HG02981 (cell line): ENCODE measurements around the gene NTNG2.

Experiments used
- ATAC-seq: cut with Tn5 transposase; IDR thresholded peaks from one replicate; pipeline ENCODE4 v1.9.1; 2021; ENCODE audit warnings: mild to moderate bottlenecking, moderate library complexity; ENCODE audit not compliant: unreplicated experiment

Gene NTNG2

DNA sequence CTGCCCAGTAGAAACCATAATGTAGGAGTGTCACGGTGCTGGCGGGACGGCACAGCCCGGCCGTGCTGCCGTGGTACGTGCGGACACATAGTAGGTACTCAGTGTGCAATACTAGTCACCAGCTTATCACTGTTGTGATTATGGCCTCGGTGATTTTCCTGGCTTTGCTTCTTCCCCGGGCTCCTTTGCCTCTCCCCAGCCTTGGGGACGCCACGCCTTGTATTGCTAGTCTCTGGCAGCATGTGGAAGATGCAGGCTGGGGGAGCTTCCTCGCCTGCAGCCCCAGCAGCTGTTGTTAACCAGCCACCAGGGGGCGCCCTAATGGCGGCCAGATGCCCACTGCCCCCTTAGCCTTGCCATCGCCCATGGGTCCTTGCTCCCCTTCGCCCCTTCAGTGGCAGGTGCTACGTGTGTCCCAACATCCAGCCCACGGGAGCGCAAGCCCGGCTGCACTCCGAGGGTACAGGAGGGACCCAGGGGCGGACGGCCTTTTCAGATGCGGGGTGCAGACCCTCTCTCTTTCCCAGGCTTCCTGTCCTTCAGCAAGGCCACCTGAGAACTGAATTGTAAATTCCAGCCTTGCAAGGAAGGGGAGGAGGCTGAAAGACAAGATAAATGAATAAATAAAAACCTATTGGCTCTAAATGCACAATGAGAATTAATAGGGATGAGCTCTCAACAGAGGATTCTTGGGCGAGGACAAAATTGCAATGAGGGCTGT lies 8.0 kb downstream of the NTNG2 start:
- ATAC-seq, result no peak

DNA sequence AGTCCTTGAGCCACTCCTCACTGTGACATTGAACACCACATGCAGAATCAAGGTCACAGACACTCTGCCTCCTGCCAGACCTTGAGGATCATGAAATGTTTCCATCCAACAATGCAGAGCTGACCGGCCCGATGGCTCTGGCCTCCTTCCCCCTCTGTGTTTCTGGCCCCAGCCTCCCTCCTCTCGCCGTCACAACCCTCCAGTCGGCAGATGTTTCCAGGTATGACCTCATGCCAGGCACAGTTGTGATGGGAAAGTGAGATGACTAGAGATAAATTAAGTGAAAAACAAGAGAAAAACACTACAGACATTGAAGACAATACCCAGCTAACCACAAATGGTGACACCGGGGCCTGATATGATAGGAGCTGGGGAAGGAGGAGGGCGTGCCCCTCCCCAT lies 9.8 kb downstream of the NTNG2 start:
- ATAC-seq, result no peak

DNA sequence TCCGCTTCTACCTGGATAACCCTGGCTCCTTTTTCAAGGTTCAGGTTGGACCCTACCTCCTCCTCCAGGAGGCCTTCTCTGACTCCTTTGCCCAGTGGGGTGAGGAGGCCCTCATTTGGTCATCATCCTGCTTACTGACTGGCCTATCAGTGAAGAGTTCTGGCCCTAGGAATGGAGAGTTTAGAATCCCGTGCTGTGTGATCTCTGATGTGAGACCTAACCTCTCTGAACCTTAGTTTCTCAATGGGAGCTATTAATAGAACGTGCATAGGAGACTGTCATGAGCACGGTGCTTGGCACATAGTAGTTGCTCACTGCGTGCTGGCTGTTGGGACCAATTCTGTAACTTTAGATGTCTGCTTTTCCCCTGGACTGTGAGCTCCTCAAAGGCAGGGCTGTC lies 10.3 kb downstream of the NTNG2 start:
- ATAC-seq, result no peak

DNA sequence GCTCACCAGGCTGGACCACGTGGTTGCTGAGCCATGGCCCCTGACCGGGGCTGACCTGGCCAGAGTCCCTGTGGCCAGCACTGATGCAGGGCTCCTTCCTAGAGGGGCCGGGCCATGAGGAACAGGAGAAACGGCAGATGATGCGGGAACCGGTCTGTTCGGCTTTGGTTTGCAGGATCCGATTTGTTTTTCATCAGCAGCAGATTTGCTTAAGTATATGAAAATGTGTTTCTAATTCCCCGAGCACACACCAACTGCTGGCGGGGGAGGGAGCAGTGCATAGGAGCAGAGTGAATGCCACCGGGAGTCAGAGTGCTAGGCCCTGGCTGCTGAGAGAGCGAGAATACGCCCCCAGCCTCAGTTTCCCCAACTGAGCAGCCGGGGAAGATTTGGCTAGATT lies 13.6 kb downstream of the NTNG2 start:
- no peak for ATAC-seq

DNA sequence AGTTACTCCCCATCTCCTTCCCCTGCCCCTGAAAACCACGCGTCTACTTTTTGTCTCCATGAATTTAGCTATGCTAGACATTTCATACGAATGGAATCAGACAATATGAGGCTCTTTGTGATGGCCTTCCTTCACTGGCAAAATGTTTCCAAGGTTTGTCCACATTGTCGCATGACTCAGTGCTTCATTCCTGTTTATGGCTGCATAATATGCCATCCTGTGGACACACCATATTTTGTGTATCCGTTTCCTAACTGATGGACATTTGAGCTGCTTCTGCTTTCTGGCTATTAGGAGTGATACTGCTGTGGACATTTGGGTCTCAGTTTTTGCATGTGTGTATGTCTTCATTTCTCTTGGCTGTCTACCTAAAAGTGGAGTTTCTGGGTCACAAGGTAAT lies 14.5 kb downstream of the NTNG2 start:
- ATAC-seq, result no peak

DNA sequence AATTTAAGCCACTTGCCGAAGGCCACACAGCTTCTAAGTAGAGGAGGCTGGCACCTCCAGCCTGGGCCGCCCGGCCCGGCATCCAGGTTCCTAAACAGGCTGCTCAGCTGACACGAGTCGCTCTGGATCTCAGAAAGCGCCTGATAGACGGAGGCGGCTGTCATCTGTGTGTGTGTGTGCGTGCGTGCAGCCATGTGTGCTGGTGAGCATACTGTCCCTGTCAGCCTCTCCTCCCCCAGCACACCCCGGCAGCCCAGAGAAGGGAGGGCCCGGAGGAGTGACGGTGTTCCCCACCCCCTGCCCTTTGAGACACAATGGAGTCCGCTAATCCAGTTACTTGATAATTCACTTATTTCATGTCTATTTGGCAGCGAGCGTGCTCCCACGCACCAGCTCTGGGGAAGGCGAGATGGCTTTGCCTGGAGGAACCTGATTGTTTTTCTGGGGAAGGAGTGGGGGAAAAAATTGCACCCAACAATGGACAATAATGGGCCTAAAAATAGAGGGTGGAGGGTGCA lies 20.0 kb downstream of the NTNG2 start:
- no peak for ATAC-seq

DNA sequence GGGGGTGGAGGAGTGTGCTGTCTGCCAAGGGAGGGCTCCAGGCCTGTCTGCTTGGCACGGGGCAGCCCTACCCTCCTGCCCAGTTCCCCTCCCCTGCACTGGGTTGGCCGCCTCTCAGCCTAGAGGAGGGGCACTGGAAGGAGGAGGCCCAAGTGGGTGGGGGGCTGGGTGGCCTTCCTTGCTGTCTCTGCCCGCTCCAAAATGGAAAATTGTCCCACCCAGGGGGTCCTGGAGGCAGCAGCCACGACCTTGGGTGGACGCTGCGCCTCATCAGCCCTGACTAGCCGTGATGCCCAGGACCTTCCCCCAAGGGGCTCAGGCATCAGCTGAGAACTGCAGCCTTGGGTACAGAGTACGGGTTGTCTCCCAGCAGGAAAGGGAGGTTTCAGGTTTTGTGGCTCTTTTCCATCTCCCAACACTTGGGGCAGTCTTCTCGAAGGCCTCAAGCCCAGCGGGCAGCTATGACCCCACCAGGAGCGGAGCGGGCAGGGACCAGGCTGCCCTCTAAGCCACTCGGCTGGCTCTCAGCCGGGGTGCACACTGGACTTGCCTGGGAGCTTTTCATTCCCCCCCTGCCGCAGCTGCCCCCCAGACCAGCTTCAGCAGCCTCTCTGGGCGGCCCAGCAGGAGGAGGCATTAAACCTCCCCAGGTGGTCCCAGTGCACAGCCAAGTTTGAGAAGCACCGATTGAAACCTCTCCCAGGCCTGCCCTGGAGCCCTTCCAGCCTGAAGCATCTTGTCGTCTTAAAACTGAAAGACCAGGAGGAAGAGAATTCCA lies 20.6 kb downstream of the NTNG2 start:
- ATAC-seq, result no peak

DNA sequence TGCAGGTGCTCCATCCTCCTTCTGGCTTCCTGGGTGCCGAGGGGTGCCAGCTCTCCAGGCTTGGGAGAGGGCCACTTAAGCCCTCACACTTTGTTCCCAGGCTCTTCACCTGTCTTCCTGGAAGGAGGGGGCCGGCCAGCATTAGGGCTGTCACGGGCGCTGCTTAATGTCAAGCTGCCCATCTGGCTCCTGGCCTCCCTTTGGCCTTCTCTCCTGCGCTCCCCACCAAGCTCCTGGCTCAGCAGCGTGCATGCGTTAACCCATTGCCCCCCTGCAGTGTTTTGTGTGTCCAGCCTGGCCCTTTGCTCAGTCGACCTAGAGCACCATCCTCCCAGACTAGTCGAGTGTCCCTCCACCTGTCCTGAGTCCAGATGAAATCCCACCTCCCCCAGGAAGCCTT lies 21.3 kb downstream of the NTNG2 start:
- no peak for ATAC-seq

DNA sequence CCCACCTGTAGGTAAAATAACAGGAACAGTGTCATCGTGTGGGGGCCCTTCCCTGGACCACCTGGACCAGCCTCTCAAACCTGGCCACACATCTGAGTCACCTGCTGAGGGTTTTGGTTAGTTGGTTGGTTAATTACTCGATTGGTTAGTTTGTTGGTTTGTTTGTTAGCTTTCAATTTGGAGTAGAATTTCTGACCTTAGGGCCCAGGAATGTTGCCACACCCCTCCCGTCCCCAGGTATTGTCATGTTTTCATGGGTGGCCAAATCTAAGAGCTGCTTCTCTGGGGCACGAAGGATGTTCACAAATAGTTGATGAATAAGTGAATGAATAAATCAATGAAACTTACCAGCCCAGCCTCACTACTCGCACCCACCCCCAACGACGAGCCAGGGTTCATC lies 21.9 kb downstream of the NTNG2 start:
- no peak for ATAC-seq

DNA sequence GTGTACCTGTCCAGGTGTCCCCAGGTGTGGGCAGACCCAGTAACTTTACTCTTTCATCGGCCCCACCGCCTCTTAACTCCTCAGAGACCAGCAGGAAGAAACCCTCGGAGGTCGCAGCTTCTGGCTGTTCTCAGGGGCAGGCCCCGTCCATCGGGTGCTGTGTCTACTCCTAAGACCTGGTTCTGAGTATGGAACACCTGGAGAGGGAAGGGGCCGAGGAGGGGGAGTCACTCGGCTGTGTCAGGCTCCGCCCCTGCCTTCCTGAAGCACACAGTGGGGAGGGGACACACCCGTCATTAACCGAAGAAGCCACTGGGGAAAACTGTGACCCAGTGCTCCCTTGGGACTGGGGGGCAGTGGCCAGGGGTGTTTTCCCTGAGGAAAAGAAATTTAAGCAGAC lies 22.3 kb downstream of the NTNG2 start:
- ATAC-seq, result no peak

DNA sequence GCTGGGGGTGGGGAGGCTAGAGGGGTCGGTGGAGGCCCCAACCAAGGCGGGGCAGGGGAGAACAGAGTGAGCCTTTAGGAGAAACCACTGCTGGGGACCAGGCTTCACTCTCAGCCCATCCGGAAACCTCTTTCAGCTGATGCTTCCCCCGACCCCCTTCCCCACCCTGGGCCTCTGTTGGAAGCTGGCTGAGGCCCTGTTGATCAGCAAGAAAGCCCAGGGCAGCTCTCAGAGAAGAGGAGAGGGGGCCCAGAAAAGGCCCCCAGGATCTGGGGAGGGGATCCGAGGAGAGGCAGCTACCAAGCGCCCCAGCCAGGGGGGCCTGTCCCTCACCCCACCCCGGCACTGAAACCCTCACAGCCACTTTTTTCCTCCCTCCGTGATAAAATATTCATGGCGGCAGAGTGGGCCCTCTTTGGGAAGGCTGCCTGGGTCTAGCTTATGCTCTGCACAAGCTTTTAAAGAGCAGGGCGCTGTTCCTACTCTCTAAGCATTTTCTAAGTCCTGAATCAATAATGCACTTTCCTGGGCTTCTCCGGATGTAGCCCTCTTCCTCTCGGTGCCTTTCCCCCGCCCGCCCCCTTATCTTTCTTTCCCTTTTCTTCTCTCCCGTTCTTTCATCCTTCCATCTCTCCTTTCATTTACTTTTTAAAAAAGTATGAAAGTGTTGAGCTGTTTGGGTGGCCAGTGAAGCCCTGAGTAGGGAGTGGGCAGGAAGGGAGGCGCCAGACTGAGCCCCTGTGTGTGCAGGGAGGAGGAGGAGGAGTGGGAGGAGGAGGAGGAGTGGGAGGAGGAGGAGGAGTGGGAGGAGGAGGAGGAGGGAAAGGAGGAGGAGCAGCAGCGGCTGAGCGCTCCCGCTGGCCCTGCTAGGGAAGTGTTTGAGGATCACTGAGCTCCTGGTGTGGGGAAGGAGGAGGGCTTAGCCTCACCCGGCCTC lies 23.5 kb downstream of the NTNG2 start:
- ATAC-seq, result no peak

DNA sequence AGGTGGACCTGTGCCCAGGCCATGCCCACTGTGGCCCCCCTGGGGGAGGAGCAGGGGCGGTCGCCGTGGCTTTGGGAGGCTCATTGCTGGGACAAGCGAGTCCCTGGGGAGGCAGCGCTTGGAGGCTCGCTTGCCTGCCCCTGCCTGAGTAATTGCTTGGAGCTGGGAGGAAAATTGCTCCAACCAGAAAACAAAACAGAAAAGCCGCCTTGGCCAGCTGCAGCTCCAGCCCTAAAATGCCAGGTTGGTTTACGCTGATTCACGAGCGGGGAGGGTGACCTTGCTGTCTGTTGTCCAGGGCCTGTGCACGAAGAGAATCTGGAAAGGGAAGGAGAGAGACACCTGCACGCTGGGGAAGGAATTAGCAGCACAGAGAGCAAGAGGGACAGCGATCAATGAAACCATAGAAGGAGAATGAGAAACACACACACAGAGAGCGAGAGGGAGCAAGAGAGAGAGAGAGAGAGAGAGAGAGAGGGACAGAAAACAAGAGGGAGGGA lies 25.3 kb downstream of the NTNG2 start:
- no peak for ATAC-seq

DNA sequence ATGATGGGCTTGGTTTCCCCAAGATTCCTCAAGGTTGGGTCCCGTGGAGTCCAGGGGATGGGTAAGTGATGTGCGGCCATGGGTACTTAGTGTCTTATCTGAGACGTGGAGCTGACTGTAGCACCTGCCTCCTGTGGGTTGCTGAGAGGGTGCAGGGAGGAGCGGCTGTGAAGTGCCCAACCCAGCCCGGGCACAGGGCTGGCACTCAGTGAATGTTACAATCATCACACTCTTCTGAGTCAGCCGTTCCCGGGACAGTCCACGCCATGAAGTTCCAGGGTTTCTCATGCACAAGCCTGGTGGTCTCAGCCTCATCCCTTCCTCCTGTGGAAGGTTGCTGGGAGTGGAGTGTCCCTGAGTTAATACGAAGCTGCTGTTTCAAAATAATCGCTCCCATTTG lies 29.1 kb downstream of the NTNG2 start:
- ATAC-seq, result no peak

DNA sequence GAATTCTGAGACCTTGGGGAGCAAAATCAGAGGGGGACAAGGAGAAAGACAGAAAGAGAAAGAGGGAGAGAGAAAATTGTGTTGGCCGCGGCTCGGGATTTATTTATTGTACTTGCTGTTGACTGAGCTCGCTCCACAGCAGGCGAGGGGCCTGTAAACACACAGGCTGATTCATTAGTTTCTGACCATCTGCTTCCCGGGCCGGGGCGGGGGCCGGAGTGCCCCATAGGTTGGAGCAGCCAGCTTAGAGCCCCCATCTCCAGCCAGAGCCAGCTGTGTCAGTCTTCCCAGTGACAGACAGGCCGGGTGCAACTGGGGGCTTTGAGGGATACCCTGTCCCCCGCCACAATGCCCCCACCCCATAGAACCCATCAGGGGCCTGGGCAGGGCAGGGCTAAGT lies 30.9 kb downstream of the NTNG2 start:
- ATAC-seq, result no peak

DNA sequence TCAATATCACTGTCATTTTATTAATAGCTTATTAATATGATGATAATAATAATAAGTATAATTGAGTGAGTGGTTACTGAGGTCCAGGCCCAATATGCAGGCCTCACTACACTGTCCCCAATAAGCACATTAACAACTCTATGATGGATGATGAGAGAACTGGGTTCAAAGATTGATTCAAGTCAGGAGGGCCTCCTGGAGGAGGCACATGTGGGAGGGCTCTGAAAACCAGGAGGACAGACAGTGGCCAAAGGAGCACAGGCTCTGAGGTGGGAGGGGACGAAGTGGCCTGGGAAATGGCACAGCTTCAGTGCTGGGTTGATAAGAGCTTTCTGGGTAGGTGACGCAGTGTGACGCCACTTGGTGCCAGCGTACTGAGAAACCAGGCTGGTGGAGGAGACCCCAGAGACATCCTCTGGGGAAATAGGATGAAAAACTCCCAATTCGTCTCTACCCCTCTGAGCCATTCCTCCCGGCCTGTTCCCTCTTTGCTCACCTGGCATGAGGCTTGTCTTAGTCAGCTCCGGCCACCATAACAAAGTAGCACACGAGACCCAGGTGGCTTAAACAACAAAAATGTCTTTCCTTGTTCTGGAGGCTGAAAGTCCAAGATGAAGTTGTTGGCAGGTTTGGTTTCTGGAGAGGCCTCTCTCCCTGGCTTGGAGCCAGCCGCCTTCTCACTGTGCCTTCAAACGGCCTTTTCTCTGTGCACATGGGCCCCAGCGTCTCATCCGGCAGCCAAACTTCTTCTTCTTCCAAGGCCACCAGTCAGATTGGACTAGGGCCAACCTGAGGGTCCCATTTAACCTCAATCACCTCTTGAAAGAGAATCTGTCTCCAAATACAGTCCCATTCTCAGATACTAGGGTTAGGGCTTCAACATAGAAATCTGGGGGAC lies 31.6 kb downstream of the NTNG2 start:
- ATAC-seq, result no peak

DNA sequence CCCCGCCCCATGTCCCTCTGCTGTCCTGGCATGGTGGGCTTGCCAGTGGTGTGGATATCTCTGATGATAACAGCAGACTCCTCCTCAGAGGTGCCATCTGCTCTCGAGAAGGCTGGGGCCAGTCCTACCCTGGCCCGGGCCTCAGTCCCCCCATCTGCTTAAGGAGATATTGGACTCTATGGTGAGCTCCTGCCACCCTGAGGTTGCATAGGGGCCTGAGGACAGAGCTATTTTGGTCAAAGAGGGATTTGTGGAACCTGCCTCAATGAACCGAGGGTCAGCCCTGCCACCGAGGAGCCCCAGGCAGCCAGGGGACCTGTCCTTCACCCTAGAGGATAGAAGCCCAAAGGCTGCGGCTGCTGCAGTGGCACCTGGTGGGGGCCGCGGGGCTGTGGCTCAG lies 32.6 kb downstream of the NTNG2 start:
- ATAC-seq, result no peak

DNA sequence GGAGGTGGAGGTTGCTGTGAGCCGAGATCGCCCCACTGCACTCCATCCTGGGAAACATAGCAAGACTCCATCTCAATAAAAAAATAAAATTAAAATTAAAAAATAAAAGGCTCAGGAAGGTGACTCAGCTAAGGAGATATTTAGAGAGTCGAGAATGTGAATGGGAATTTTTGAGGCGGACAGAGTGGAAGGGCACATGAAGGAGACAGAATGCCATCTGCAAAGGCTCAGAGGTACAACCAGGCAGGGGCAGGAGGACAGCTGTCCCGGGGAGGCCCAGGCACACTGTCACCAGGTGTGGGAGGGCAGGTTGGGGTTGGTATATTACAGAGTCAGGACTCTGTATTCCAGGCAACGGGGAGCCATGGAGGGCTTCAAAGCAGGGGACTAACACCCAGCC lies 35.5 kb downstream of the NTNG2 start:
- ATAC-seq, result no peak

DNA sequence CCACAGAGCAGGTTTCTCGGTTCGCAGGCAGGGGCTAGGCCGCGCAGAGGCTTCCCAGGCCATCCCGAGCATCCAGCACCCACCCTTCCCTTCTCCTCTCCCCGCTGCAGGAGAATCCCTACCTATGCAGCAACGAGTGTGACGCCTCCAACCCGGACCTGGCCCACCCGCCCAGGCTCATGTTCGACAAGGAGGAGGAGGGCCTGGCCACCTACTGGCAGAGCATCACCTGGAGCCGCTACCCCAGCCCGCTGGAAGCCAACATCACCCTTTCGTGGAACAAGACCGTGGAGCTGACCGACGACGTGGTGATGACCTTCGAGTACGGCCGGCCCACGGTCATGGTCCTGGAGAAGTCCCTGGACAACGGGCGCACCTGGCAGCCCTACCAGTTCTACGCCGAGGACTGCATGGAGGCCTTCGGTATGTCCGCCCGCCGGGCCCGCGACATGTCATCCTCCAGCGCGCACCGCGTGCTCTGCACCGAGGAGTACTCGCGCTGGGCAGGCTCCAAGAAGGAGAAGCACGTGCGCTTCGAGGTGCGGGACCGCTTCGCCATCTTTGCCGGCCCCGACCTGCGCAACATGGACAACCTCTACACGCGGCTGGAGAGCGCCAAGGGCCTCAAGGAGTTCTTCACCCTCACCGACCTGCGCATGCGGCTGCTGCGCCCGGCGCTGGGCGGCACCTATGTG lies 36.1 kb downstream of the NTNG2 start:
- no peak for ATAC-seq

DNA sequence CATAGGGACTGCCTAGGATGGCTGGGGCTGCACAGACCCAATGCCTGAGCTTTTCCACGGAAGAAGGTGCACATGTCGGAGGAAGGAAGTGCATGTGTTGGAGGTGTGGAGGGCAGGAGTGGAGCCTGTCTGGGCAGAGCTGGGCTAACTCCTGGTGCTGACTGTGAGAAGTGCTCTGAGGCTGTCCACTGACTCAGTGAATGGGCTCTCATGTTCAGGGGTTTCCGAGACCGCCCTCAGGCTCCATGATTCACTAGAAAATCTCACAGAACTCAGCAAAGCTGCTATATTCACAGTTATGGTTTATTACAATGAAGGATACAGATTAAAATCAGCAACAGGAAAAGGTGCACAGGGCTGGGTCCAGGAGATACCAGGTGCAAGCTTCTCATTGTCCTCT lies 37.2 kb downstream of the NTNG2 start:
- ATAC-seq, result no peak

DNA sequence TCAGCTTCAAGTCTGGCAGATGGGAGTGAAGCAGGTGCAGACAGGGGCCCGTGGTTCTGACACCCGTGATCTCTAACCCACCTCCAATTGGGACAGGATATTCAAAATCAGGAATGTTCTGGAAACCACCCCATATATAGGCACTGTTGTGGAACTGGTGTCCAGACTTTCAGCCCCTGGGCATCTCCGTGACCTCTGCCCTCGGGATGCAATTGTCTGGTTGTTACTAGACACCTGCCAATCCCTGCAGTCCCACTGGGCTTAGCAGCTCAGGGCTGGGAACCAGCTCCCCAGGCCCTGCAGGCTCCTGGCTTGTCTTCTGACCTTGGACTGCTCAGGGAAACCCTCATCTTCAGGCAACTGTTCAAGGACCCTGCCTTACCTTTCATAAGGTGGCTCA lies 38.8 kb downstream of the NTNG2 start:
- ATAC-seq, result no peak
